K562 (cell line): Measurements from ENCODE around the gene CD84. TPM values are rescaled to one million over a fixed set of nuclear protein-coding genes. Genes with fewer than 3 reads are reported as not detected.
A peak's percentile ranks its signal among the peaks of the same experiment; 100 is the strongest.

Experiments used
- ATAC-seq: fragments of 200-7000 bp; cut with Tn5 transposase; 3 replicates; pipeline ENCODE4 v1.9.1; 2020; ENCODE audit warnings: moderate library complexity
- BruUV-seq: library from RNA; stranded (reverse); fragments of 400-500 nt; replicated peaks from 2 replicates; lab custom pipeline; 2021; lab: Mats Ljungman, UMichigan
- CTCF ChIA-PET: fragments of 300-600 bp; formaldehyde crosslinking; extraction: SDS; loops from one replicate; lab custom pipeline; 2021; ENCODE audit warnings: low intra/inter-chr PET ratio; lab: Yijun Ruan, JAX
- POLR2A ChIA-PET: fragments of 300-600, 350-650 bp; sonication (Branson Sonifier 250); formaldehyde crosslinking; extraction: SDS; loops from one replicate; lab custom pipeline; 2021; ENCODE audit warnings: antibody characterized with exemption, inconsistent platforms; lab: Yijun Ruan, JAX
- DNase-seq, 4 experiments: peaks; one replicate each; pipeline versions ENCODE4 v3.0.0 to v3.0.0-alpha.2; 2011 to 2018; ENCODE audit warnings: low spot score in 3 of 4, mixed read lengths in 3 of 4; ENCODE audit errors: extremely low read depth in 1 of 4
- FAIRE-seq: peaks from 2 replicates; lab custom pipeline; 2011; peaks lifted over from hg19 to GRCh38; lab: Jason Lieb, UNC
- H2AFZ ChIP-seq: 2 replicates; pipeline ENCODE4 v1.6.0; 2011; ENCODE audit warnings: low read depth, low read length, control low read depth, inconsistent platforms
- H3K27ac ChIP-seq: fragments of 200-600 bp; 3 replicates; pipeline ENCODE4 v1.8.0; 2011; ENCODE audit warnings: low read depth, mild to moderate bottlenecking, control low read depth, inconsistent platforms, low read length, moderate library complexity, mixed read lengths; ENCODE audit errors: extremely low read depth
- H3K27me3 ChIP-seq, 2 experiments: fragments of 300-600 bp in 1 of 2; 2 replicates in 1 of 2; 3 replicates in 1 of 2; pipeline versions ENCODE4 v1.6.0 to v1.8.0; 2011; ENCODE audit warnings: inconsistent platforms in 2 of 2, low read length in 2 of 2, mild to moderate bottlenecking in 1 of 2, mixed read lengths in 1 of 2, moderate library complexity in 1 of 2; ENCODE audit not compliant: control insufficient read depth in 2 of 2, insufficient read depth in 2 of 2
- H3K36me3 ChIP-seq: fragments of 300-600 bp; 3 replicates; pipeline ENCODE4 v1.8.0; 2011; ENCODE audit warnings: mild to moderate bottlenecking, low read length, inconsistent platforms; ENCODE audit not compliant: control insufficient read depth, insufficient read depth
- H3K4me1 ChIP-seq, 2 experiments: fragments of 200-600 bp in 1 of 2; replicated peaks in 1 of 2; 2 replicates in 1 of 2; 3 replicates in 1 of 2; pipeline versions ENCODE4 v1.5.1 to v1.8.0; 2011; ENCODE audit warnings: inconsistent platforms in 2 of 2, low read length in 2 of 2, mild to moderate bottlenecking in 1 of 2, mixed read lengths in 1 of 2, moderate library complexity in 1 of 2; ENCODE audit not compliant: control insufficient read depth in 2 of 2, insufficient read depth in 2 of 2
- H3K4me2 ChIP-seq: 2 replicates; pipeline ENCODE4 v1.6.1; 2011; ENCODE audit warnings: low read length, control low read depth, inconsistent platforms, mixed read lengths; ENCODE audit not compliant: insufficient read depth
- H3K4me3 ChIP-seq: fragments of 200-600 bp; sonication (generic), shearing (Covaris generic); 2 replicates; pipeline ENCODE4 v1.5.1; 2016; ENCODE audit warnings: control low read depth, inconsistent platforms
- H3K79me2 ChIP-seq: fragments of 200-600 bp; 3 replicates; pipeline ENCODE4 v1.8.0; 2011; ENCODE audit warnings: low read length, inconsistent platforms; ENCODE audit not compliant: control insufficient read depth, insufficient read depth
- H3K9ac ChIP-seq, 2 experiments: 2 replicates each; pipeline versions ENCODE4 v1.6.0 to v1.6.1; 2011; ENCODE audit warnings: low read depth in 2 of 2, low read length in 2 of 2, control low read depth in 1 of 2, inconsistent platforms in 1 of 2, mild to moderate bottlenecking in 1 of 2, mixed read lengths in 1 of 2; ENCODE audit not compliant: insufficient read depth in 1 of 2
- H3K9me1 ChIP-seq: one replicate; pipeline ENCODE4 v1.6.0; 2011; ENCODE audit warnings: inconsistent platforms, mild to moderate bottlenecking, low read length, moderate library complexity; ENCODE audit not compliant: control insufficient read depth, insufficient read depth
- H3K9me3 ChIP-seq: replicated peaks from 2 replicates; pipeline ENCODE4 v1.5.1; 2011; ENCODE audit warnings: low read depth, low read length, inconsistent platforms; ENCODE audit not compliant: control insufficient read depth, insufficient read depth
- H4K20me1 ChIP-seq: replicated peaks from 2 replicates; pipeline ENCODE4 v1.6.1; 2011; ENCODE audit warnings: low read length, inconsistent platforms, mixed read lengths; ENCODE audit not compliant: control insufficient read depth, insufficient read depth
- CTBP1 ChIP-seq: fragments of 450-650 bp; IDR thresholded peaks from 2 replicates; pipeline ENCODE4 v1.6.1; 2016; ENCODE audit warnings: borderline replicate concordance
- HLTF ChIP-seq: fragments of 450-650 bp; IDR thresholded peaks from 2 replicates; pipeline ENCODE4 v1.6.1; 2016
- MYBL2 ChIP-seq, 2 experiments: fragments of 450-650 bp in 1 of 2; sonication (generic) in 1 of 2; formaldehyde crosslinking in 1 of 2; IDR thresholded peaks; 2 replicates each; pipeline versions ENCODE4 v1.6.1 to v1.8.1; 2017 to 2022; ENCODE audit warnings: borderline replicate concordance in 1 of 2, inconsistent platforms in 1 of 2, low read depth in 1 of 2, mild to moderate bottlenecking in 1 of 2, missing genetic modification reagents in 1 of 2, moderate library complexity in 1 of 2
- SMARCB1 ChIP-seq: IDR thresholded peaks from 2 replicates; pipeline ENCODE4 v1.6.1; 2011; ENCODE audit warnings: improper control_type of control experiment, low read depth; ENCODE audit not compliant: insufficient read length
- ZBTB34 ChIP-seq: fragments of 250-450 bp; sonication (Bioruptor Pico); IDR thresholded peaks from 2 replicates; pipeline ENCODE4 v1.8.0; 2021; ENCODE audit warnings: mild to moderate bottlenecking, moderate library complexity
- WGBS: fragments of 100-300 bp; shearing (Covaris generic); methylation state at CpG from one replicate; pipeline ENCODE4 v1.1.6; 2016; ENCODE audit warnings: low coverage, mixed read lengths; ENCODE audit not compliant: insufficient coverage; ENCODE audit errors: missing lambda C conversion rate; 5-methylcytosine and 5-hydroxymethylcytosine counted together
- in situ Hi-C: fragments of 300-500 bp; cut with MboI; formaldehyde crosslinking; loops from 4 replicates; pipeline ENCODE4 v1.15.0; 2018; ENCODE audit warnings: inconsistent platforms, mixed read lengths
- intact Hi-C: fragments of 100-400 bp; cut with micrococcal nuclease; formaldehyde crosslinking; loops from 2 replicates; pipeline ENCODE4 v1.14.2; 2022
- polyA plus RNA-seq, 8 experiments: library from polyadenylated mRNA; depleted of rRNA in 4 of 8; stranded (reverse) in 5 of 8; unstranded in 3 of 8; fragments of >200 nt; fragmentation: Nextera tagmentation in 2 of 8; fragmentation: Illumina TruSeq in 1 of 8; extraction: Ambion mirVana in 2 of 8; extraction: Trizol in 1 of 8; gene quantifications; 2 replicates each; pipeline versions ENCODE4 v1.2.1 to v1.2.3, GENCODE V29; 2011 to 2014; ENCODE audit warnings: inconsistent platforms in 1 of 8, missing spikeins in 1 of 8
- total RNA-seq, 7 experiments: library from RNA; depleted of rRNA in 6 of 7; stranded (reverse); fragments of >200 nt in 6 of 7; fragmentation: Illumina TruSeq in 2 of 7; extraction: Trizol in 2 of 7; gene quantifications; 2 replicates each; pipeline versions ENCODE4 v1.2.1 to v1.2.3, GENCODE V29; 2011 to 2021; ENCODE audit warnings: low replicate concordance in 1 of 7
- TF ChIP-seq, protein P1 (sequence below), 2 experiments: fragments of 450-650 bp; formaldehyde crosslinking in 1 of 2; IDR thresholded peaks; 2 replicates each; pipeline versions ENCODE4 v1.4.0 to v1.6.1; 2014 to 2020; ENCODE audit warnings: mild to moderate bottlenecking in 2 of 2, borderline replicate concordance in 1 of 2, low read depth in 1 of 2
- TF ChIP-seq, protein P2 (sequence below): fragments of 450-650 bp; IDR thresholded peaks from 2 replicates; pipeline ENCODE4 v1.6.1; 2016; ENCODE audit warnings: antibody characterized with exemption

The CD84 gene
- total and polyA plus RNA-seq, 9 of the 15 experiments (the other 6 are each of a cell fraction or from before 2014, with no cell fraction given), result 0.82 to 6.8 (median 2.0) TPM

DNA sequence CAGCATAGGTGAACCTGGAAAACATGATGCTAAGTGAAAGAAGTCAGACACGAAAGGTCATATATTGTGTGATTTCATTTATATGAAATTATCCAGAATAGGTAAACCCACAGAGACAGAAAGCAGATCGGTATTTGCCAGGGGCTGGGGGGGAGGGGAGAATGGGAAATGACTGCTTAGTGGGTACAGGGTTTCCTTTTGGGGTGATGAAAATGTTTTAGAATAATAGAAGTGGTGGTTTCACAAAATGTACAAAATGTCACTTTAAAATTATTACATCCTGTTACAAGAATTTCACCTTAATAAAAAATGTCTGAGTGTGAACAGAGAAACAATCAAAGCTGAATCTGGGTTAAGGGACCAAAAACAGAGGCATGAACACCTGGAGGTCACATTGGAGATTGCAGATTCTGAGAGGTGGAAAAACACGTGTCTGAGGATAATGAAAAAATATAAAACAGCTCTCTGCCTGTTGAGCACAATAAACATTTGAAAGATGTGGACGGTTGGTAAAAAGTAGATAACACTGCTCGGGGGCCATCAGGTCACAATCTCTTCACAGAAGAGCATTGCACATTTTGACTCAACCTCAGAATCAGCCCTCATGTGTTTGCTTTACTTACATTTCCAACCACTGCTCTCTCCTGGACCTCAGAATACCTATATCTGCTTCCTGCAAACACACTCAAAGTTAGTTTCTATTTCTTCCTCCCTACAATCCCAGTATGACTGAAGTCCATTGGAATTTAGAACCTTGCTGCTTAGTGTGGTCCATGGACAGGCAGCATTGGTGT, 59.5 kb downstream of the CD84 start:
- no peak overlapping the region for H3K4me2 ChIP-seq
- H3K27me3 ChIP-seq, result no peaks in the 10 kb centered on the region
- TF ChIP-seq, protein P1, sequence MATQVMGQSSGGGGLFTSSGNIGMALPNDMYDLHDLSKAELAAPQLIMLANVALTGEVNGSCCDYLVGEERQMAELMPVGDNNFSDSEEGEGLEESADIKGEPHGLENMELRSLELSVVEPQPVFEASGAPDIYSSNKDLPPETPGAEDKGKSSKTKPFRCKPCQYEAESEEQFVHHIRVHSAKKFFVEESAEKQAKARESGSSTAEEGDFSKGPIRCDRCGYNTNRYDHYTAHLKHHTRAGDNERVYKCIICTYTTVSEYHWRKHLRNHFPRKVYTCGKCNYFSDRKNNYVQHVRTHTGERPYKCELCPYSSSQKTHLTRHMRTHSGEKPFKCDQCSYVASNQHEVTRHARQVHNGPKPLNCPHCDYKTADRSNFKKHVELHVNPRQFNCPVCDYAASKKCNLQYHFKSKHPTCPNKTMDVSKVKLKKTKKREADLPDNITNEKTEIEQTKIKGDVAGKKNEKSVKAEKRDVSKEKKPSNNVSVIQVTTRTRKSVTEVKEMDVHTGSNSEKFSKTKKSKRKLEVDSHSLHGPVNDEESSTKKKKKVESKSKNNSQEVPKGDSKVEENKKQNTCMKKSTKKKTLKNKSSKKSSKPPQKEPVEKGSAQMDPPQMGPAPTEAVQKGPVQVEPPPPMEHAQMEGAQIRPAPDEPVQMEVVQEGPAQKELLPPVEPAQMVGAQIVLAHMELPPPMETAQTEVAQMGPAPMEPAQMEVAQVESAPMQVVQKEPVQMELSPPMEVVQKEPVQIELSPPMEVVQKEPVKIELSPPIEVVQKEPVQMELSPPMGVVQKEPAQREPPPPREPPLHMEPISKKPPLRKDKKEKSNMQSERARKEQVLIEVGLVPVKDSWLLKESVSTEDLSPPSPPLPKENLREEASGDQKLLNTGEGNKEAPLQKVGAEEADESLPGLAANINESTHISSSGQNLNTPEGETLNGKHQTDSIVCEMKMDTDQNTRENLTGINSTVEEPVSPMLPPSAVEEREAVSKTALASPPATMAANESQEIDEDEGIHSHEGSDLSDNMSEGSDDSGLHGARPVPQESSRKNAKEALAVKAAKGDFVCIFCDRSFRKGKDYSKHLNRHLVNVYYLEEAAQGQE (IDR thresholded peaks at IDR 0.05; ENCODE audit: borderline replicate concordance), result no peak; the same call in 1 of the 2 replicates
- TF ChIP-seq, protein P1 (CRISPR knock-in tag; IDR thresholded peaks at IDR 0.05; ENCODE audit: low read depth), result no peak
- TF ChIP-seq, protein P2, sequence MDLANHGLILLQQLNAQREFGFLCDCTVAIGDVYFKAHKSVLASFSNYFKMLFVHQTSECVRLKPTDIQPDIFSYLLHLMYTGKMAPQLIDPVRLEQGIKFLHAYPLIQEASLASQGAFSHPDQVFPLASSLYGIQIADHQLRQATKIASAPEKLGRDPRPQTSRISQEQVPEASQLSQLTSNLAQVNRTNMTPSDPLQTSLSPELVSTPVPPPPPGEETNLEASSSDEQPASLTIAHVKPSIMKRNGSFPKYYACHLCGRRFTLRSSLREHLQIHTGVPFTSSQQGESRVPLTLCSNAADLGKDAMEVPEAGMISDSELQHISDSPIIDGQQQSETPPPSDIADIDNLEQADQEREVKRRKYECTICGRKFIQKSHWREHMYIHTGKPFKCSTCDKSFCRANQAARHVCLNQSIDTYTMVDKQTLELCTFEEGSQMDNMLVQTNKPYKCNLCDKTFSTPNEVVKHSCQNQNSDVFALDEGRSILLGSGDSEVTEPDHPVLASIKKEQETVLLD, result no peak
- TF ChIP-seq CTBP1 (peak; percentile 48; the same call in 1 of the 2 replicates), HLTF (no peak), SMARCB1 (no peak), ZBTB34 (CRISPR knock-in tag) (no peak), MYBL2 (IDR thresholded peaks at IDR 0.05; ENCODE audit: low read depth) (peak; percentile 78), MYBL2 (CRISPR knock-in tag; IDR thresholded peaks at IDR 0.05; ENCODE audit: borderline replicate concordance) (no peak)

More for the DNA sequence above, 59.5 kb downstream of the CD84 start:
- Histone ChIP-seq H2AFZ (peak overlapping the region; percentile 46), H3K4me3 (no peak overlapping the region), H3K9me3 (no peaks in the 10 kb centered on the region; the same call in 1 of the 2 replicates), H3K36me3 (no peaks in the 10 kb centered on the region), H3K4me1 (peaks cover 4 to 26% of the 10 kb centered on the region in 2 experiments; a peak in 4 of 5 replicates), H3K27ac (no peak overlapping the region), H3K9me1 (no peaks in the 10 kb centered on the region), H3K9ac (no peak overlapping the region), H4K20me1 (no peaks in the 10 kb centered on the region), H3K79me2 (no peaks in the 10 kb centered on the region)
- in situ Hi-C loops (no loop called here), intact Hi-C loops (no loop called here)
- CTCF ChIA-PET, result no interaction called here
- FAIRE-seq, result no peak
- WGBS, result 15% methylated on average over 5 of the region's 5 CpGs
- POLR2A ChIA-PET, result no interaction called here
- ATAC-seq, result peak; percentile 67
- peak; percentile 16 to 49 (median 40) for DNase-seq
- no TSS peak for BruUV-seq
